Suprapubic skin (tissue), 4 donors: Measurements from ENCODE around the gene MGAT4B.

ENCODE experiments used
- CTCF ChIP-seq, 2 donors: fragments of 200-600 bp in 1 of 2; fragments of 450-650 bp in 1 of 2; sonication (generic) in 1 of 2; IDR thresholded peaks; one replicate each; pipeline ENCODE4 v1.5.1; 2016 to 2019; ENCODE audit warnings: antibody characterized with exemption in 2 of 2, mild to moderate bottlenecking in 1 of 2, moderate library complexity in 1 of 2
- EP300 ChIP-seq: sonication (generic); formaldehyde crosslinking; IDR thresholded peaks from one replicate; pipeline ENCODE4 v1.6.1; 2017; ENCODE audit warnings: antibody characterized with exemption
- POLR2A ChIP-seq, 2 donors: fragments of 450-650 bp; IDR thresholded peaks; one replicate each; pipeline ENCODE4 v1.6.1; 2017; ENCODE audit warnings: antibody characterized with exemption in 2 of 2, mild to moderate bottlenecking in 2 of 2, moderate library complexity in 2 of 2
- POLR2AphosphoS5 ChIP-seq, 3 donors: sonication (generic); formaldehyde crosslinking; IDR thresholded peaks; one replicate each; pipeline ENCODE4 v1.6.1; 2017; ENCODE audit warnings: antibody characterized with exemption in 3 of 3

DNA sequence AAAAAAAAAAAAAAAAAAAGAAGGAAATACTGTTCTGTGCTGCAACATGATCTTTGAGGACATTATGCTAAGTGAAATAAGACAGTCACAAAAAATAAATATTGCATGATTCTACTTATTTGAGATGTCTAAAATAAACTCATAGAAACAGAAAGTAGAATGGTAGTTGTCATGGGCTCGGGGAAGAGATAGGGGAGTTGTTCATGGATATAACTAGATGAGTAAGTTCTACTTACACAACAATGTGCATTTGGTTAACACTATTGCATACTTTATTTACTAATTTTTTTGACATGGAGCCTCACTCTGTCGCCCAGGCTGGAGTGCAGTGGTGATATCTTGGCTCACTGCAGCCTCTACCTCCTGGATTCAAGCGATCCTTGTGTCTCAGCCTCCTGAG lies 58.9 kb downstream of the MGAT4B start:
- TF ChIP-seq CTCF (IDR thresholded peaks at IDR 0.05) (no peak), POLR2A (IDR thresholded peaks at IDR 0.05) (no peak), POLR2AphosphoS5 (IDR thresholded peaks at IDR 0.05) (no peak), EP300 (no peak)
